ENCODE data around the gene DNAL4.

The DNAL4 gene

GRCh38 chr22:38750638-38751037 is 43.3 kb downstream of the DNAL4 start:
- no peak overlapping the region for H3K4me3 ChIP-seq (ENCODE audit: low read length)
- DNase-seq (ENCODE audit: low read depth), result no peak
- TF ChIP-seq CTCF (conservative IDR thresholded peaks at IDR 0.05; ENCODE audit: low read depth, low read length), result no peak

- DNase-seq (ENCODE audit: low read depth), result no peak
- H3K4me3 ChIP-seq (ENCODE audit: low read length), result no peak overlapping the region
- no peak for TF ChIP-seq CTCF (conservative IDR thresholded peaks at IDR 0.05; ENCODE audit: low read depth, low read length)
Measured at GRCh38 chr22:38750104-38750503, 43.8 kb downstream of the DNAL4 start.

GRCh38 chr22:38748487-38749136 is 45.3 kb downstream of the DNAL4 start:
- no peak for DNase-seq (ENCODE audit: low read depth)
- H3K4me3 ChIP-seq (ENCODE audit: low read length), result no peak overlapping the region
- no peak for TF ChIP-seq CTCF (conservative IDR thresholded peaks at IDR 0.05; ENCODE audit: low read depth, low read length)

- no peak for DNase-seq (ENCODE audit: low read depth)
- no peak for TF ChIP-seq CTCF (conservative IDR thresholded peaks at IDR 0.05; ENCODE audit: low read depth, low read length)
- H3K4me3 ChIP-seq (ENCODE audit: low read length), result no peak overlapping the region
Measured at GRCh38 chr22:38745676-38746460, 48.1 kb downstream of the DNAL4 start.

- no peak for TF ChIP-seq CTCF (conservative IDR thresholded peaks at IDR 0.05; ENCODE audit: low read depth, low read length)
- no peak overlapping the region for H3K4me3 ChIP-seq (ENCODE audit: low read length)
- DNase-seq (ENCODE audit: low read depth), result no peak
Measured at GRCh38 chr22:38744981-38745380, 49.0 kb downstream of the DNAL4 start.

- no peak for DNase-seq (ENCODE audit: low read depth)
- no peak for TF ChIP-seq CTCF (conservative IDR thresholded peaks at IDR 0.05; ENCODE audit: low read depth, low read length)
- H3K4me3 ChIP-seq (ENCODE audit: low read length), result no peak overlapping the region
Measured at GRCh38 chr22:38742176-38742942, 51.6 kb downstream of the DNAL4 start.
